Superior temporal gyrus (tissue), 1 donor: ENCODE measurements around the gene BRAT1.
"Not testable (repeated sequence)": the region's sequence is repeated elsewhere in the genome, so short reads cannot be mapped to it uniquely, and the experiment has no call there.

Experiments
- DNase-seq: peaks from one replicate; pipeline ENCODE4 v3.0.0-alpha.2; 2016; ENCODE audit errors: extremely low spot score

The BRAT1 gene

GRCh38 chr7:2563955-2564354 is 8.6 kb upstream of the BRAT1 start:
- DNase-seq: not testable (repeated sequence)

GRCh38 chr7:2559283-2559950 is 4.1 kb upstream of the BRAT1 start:
- no peak for DNase-seq

- DNase-seq: peak; percentile 84
These were observed 3.4 kb upstream of the BRAT1 start, which contains the start of gene IQCE for GRCh38 chr7:2558629-2559282. Gene IQCE, plus strand, starts transcription at chr7:2558979. Its CDS starts 203 bp downstream, at chr7:2559182.

DNA sequence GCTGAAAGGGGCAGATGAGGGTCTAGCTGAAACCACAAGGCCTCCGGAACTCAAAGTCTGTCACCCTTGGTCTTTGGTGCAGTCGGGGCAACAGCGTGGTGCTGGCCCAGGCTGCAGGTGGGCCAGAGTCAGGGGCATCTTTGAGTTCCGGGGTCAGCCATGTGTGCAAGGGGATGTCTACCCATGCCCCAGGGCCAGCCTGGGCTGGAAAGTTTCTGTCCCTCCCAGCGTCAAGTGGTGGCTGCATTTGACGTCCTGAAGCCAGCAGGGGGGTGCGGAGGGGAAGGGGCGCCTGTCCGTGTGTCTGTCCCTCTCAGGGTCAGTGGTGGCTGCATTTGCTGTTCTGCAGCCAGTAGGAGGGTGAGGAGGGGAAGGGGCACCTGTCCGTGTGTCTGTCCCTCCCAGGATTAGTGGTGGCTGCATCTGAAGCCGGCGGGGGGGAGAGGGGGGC is 638 bp downstream of the BRAT1 start:
- DNase-seq: no peak

- DNase-seq: no peak
These were observed 1.3 kb downstream of the BRAT1 start for GRCh38 chr7:2553831-2554581.

GRCh38 chr7:2553108-2553507 is 2.2 kb downstream of the BRAT1 start:
- no peak for DNase-seq

DNA sequence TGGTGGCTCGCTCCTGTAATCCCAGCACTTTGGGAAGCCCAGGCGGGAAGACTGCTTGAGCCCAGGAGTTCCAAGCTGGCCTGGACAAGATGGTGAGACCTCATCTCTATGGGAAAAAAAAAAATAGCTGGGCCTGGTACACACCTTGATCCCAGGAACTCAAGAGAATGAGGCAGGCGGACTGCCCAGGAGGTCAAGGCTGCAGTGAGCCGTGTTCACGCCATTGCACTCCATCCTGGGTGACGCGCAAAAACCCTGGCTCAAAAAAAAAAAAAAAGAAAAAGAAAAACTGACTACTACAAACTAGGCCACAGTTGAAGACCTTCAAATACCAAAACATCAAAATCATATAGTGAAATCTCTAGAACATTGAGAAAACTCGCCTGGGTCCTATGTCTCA is 3.9 kb downstream of the BRAT1 start:
- no peak for DNase-seq

DNA sequence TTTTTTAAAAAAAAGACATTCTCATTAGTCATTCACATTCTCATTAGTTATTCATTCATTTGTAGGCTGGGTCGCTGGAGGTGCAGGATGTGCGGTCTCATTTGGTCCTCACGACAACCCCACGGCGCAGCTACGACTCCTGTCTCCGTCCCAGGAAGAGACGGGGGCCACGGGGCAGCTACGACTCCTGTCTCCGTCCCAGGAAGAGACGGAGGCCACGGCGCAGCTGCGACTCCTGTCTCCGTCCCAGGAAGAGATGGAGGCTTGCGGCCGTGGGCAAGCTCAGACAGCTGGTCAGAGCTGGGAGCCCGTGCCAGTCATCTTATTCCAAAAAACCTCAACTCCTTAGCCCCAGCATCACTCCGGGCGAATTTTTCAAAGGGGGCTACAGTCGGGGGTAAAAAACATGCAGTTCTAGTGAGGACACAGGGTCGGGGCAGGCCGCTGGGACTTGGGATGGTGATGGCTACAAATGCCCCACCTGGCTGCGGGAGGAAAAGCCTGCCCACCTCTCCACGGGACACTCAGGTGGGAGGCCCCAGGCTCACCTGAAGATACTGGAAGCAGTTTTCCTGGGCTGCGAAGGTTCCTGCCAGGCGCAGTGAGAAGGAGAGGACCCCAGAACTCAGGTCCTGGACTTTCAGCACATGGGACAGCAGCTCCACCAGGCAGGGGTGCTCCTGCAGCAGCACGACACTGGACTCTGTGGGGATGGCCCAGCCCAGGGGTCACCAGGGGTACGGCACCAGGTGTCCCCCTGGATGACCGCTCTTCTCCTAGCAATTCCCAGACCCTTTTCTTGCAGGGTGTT is 8.3 kb downstream of the BRAT1 start:
- DNase-seq: no peak

GRCh38 chr7:2545746-2546425 is 9.4 kb downstream of the BRAT1 start:
- no peak for DNase-seq

DNA sequence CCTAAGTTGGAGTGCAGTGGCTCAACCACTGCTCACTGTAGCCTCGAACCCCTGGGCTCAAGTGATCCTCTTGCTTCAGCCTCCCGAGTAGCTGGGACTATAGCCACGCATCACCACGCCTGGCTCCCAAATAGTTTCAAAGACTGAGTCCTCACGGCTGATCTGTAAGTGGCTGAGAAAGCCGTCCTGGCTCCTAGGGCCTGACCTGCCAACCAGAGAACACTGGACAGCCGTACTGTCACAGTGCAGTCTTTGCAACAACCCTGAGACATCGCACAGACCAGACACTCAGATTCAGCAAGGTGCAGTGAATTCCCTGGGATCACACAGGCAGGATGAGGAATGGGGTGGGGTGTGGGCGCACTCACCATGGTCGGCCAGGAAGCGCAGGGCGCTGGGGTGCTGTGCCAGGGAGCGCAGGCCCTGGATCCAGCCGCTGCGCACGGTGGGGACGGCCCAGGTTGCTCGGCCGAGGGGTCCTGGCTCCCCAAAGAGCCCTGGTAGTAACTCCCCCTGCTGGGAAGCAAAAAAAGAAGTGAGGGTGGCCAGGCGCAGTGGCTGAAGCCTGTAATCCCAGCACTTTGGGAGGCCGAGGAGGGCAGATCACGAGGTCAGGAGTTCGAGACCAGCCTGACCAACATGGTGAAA is 10.7 kb downstream of the BRAT1 start:
- peak; percentile 1 for DNase-seq

- no peak for DNase-seq
These were observed 12.1 kb downstream of the BRAT1 start for GRCh38 chr7:2542916-2543871.

GRCh38 chr7:2542011-2542915 is 13.1 kb downstream of the BRAT1 start:
- no peak for DNase-seq

- DNase-seq: no peak
These were observed 13.9 kb downstream of the BRAT1 start for GRCh38 chr7:2541291-2542010.

GRCh38 chr7:2540641-2541051 is 14.7 kb downstream of the BRAT1 start:
- no peak for DNase-seq

DNA sequence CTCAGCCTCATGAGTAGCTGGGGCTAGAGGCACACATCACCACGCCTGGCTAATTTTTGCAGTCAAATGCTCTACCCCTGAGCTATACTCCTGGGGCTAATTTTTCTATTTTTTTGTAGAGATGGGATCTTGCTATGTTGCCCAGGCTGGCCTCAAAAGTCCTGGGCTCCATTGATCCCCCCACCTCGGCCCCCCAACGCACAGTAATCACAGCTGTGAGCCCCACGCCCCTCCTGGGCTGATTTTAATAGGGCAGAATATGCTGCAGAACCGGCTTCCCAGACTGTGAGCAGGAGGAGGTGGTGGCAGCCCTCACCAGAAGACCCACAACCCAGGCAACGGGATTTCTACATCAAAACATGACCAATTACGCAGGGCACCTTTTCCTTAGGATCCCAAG is 15.2 kb downstream of the BRAT1 start:
- no peak for DNase-seq

DNA sequence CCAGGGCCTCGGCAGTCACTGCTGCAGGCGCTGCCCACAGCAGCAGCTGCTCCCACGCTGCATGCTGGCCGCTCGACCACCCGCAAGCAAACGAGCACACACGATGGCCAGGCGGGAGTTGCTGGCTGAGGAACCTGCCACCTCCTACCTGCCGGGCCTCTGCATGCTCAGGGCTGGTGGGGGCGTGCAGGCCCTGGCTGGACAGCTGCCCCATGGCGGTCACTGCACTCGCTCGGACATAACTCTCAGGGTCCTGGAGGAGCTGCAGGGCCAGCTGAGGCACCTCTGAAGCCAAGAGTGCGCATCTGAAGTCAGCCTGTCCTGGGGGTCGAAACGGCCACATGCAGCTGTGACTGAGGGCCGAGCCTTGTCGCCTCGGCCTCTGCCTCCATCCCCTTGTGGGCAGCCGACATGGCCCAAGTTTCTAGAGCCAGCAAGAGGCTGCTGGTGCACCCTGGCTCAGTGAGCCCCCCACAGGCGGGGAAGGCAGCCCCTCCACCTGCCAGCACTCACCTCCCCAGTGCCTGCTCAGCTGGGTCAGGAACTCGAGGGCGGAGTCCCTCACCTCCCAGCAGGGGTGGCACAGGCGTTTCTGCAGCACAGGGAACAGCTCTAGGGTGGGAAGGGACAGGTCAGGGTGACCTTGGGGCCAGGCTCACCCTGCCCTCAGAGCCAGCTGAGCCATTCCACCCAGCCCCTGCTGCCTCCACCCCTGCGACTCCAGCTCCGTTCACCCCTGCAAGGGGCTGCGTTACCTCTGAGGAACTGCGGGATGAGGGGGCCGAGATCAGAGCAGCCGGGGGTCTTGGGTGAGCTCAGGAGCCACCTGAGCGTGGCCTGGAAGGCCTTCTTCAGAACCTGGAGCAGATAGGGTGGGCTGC is 16.1 kb downstream of the BRAT1 start:
- no peak for DNase-seq
